ENCODE results near the gene MRPL52. TPM values are rescaled to one million over a fixed set of nuclear protein-coding genes. Genes with fewer than 3 reads are reported as not detected.
A peak's percentile ranks its signal among the peaks of the same experiment; 100 is the strongest.

Gene MRPL52
- total and polyA plus RNA-seq, 10 of the 15 experiments (the other 5 are each of a cell fraction or from before 2014, with no cell fraction given): 51.7 to 541 (median 142) TPM

DNA sequence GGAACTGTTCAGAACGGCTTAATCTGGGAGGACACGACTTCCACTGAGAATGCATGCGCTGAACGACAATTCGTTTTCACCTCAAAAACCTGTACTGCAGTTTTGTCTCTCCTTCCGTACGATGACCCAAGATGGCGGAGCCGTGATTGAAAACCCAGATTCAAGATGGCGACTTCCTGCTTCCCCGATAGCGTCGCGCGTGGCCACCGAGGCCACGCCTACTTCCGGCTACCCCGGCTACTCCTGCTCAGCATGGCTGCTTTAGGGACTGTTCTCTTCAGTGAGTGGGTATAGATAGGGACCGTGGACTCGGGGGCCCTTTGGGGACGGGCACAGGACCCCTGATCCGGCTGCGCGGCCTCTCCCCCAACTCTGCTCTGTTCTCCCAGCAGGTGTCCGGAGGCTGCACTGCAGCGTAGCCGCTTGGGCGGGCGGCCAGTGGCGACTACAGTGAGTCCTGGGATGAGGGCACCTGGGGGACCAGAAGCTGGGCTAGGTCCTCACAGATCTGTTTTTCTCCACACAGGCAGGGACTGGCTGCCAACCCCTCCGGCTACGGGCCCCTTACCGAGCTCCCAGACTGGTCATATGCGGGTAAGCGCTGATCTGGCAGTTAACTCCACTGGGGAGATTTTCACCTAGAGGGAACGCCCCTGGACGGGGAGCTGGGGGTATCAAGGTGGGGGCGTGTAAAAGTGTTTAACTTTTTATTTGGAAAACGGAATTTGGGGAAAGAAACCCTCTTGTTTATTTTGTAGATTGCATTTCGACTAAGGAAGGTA is at the start of gene MRPL52 (continued):
- TF ChIP-seq, protein P1, sequence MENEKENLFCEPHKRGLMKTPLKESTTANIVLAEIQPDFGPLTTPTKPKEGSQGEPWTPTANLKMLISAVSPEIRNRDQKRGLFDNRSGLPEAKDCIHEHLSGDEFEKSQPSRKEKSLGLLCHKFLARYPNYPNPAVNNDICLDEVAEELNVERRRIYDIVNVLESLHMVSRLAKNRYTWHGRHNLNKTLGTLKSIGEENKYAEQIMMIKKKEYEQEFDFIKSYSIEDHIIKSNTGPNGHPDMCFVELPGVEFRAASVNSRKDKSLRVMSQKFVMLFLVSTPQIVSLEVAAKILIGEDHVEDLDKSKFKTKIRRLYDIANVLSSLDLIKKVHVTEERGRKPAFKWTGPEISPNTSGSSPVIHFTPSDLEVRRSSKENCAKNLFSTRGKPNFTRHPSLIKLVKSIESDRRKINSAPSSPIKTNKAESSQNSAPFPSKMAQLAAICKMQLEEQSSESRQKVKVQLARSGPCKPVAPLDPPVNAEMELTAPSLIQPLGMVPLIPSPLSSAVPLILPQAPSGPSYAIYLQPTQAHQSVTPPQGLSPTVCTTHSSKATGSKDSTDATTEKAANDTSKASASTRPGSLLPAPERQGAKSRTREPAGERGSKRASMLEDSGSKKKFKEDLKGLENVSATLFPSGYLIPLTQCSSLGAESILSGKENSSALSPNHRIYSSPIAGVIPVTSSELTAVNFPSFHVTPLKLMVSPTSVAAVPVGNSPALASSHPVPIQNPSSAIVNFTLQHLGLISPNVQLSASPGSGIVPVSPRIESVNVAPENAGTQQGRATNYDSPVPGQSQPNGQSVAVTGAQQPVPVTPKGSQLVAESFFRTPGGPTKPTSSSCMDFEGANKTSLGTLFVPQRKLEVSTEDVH (IDR thresholded peaks at IDR 0.05; ENCODE audit: low read depth, partially characterized antibody): no peak
- TF ChIP-seq TAF1 (IDR thresholded peaks at IDR 0.05; ENCODE audit: borderline replicate concordance, low read depth, low read length): peak; percentile 87
- TF ChIP-seq KDM1A (IDR thresholded peaks at IDR 0.05; ENCODE audit: borderline replicate concordance): no peak
- TF ChIP-seq MTA3 (IDR thresholded peaks at IDR 0.05; ENCODE audit: borderline replicate concordance, low read length): no peak
- TF ChIP-seq CHD1 (IDR thresholded peaks at IDR 0.05; ENCODE audit: low read depth, low read length): no peak
- TF ChIP-seq BCL3 (IDR thresholded peaks at IDR 0.05; ENCODE audit: borderline replicate concordance, insufficient read depth, low read depth, low read length, poor library complexity, severe bottlenecking): no peak
- no peak for TF ChIP-seq ZZZ3 (IDR thresholded peaks at IDR 0.05; ENCODE audit: control insufficient read depth, insufficient read length, low read depth)
- TF ChIP-seq CTCF (IDR thresholded peaks at IDR 0.05 in 2 of 3, conservative IDR thresholded peaks at IDR 0.05 in 1 of 3; ENCODE audit: control insufficient read depth in 2 of 3, extremely low read depth in 1 of 3, insufficient read depth in 1 of 3, low read depth in 3 of 3, low read length in 3 of 3): no peak
- peak; percentile 73 for TF ChIP-seq HCFC1 (IDR thresholded peaks at IDR 0.05; ENCODE audit: low read length)
- no peak for TF ChIP-seq IRF4 (IDR thresholded peaks at IDR 0.05; ENCODE audit: low read depth, low read length)
- no peak for TF ChIP-seq REST (IDR thresholded peaks at IDR 0.05; ENCODE audit: low read depth, low read length)
- TF ChIP-seq RAD51 (IDR thresholded peaks at IDR 0.05): peak; percentile 28; the same call in 1 of the 2 replicates
- no peak for TF ChIP-seq MXI1 (IDR thresholded peaks at IDR 0.05; ENCODE audit: low read depth, low read length)
- no peak for TF ChIP-seq HDAC6 (IDR thresholded peaks at IDR 0.05; ENCODE audit: unreplicated experiment)
- TF ChIP-seq RFX5 (IDR thresholded peaks at IDR 0.05; ENCODE audit: low read depth, low read length): no peak
- peak; percentile 76 for TF ChIP-seq CREB1 (IDR thresholded peaks at IDR 0.05; ENCODE audit: low read depth)
- TF ChIP-seq PML (IDR thresholded peaks at IDR 0.05; ENCODE audit: low read length): no peak; the same call in 1 of the 2 replicates
- TF ChIP-seq CBFB (IDR thresholded peaks at IDR 0.05; ENCODE audit: low read depth): peak; percentile 84
- no peak for TF ChIP-seq MEF2A (IDR thresholded peaks at IDR 0.05; ENCODE audit: insufficient read depth, low read depth, low read length)
